Stimulated activated naive CD8-positive, alpha-beta T cell treated with anti-CD3 and anti-CD28 coated beads, Interleukin-15, Interleukin-2, amounts not matched to agents 100 ng/mL and 50 ng/mL, for 24 hours (primary cell): ENCODE data around the gene CALD1.

Experiments
- H3K27ac Mint-ChIP-seq: one replicate; pipeline ENCODE4 v1.8.0; 2021; ENCODE audit warnings: mild to moderate bottlenecking, mixed read lengths
- H3K27me3 Mint-ChIP-seq: one replicate; pipeline ENCODE4 v1.8.0; 2021; ENCODE audit warnings: mixed read lengths
- H3K36me3 Mint-ChIP-seq: one replicate; pipeline ENCODE4 v1.8.0; 2021; ENCODE audit warnings: low read depth, mixed read lengths
- H3K4me1 Mint-ChIP-seq: one replicate; pipeline ENCODE4 v1.8.0; 2021; ENCODE audit warnings: low read depth, mixed read lengths
- H3K4me3 Mint-ChIP-seq: one replicate; pipeline ENCODE4 v1.8.0; 2021; ENCODE audit warnings: mild to moderate bottlenecking, mixed read lengths
- H3K9me3 Mint-ChIP-seq: one replicate; pipeline ENCODE4 v1.8.0; 2021; ENCODE audit warnings: mixed read lengths

CALD1 gene

DNA sequence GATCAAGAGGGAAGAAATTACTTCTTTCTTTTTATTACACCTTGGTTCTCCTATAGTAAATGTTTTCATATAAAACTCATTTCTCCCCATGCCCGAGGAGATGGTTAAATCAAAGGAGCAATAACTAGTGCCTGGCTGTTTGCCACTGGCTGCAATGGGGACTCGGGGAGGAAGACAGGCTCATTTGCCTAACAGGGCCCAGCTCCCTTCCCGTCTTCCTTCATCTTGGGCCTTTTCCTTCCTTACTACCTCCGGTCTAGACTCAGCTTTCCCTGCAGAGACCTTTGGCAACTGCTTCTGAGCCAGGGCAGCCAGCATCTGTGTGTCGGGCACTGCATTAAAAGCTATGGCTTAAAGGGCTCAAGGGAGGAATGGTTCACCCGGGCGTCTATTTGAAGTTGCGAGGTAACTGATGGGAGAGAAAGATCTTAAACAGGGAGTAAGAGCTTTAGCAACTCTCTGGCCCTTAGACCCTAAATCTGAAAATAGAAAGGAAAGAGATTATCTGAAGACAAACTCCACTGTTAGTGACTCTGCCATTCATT, 63.5 kb downstream of the CALD1 start:
- Mint-ChIP-seq H3K27me3 (no peaks in the 10 kb centered on the region), H3K36me3 (no peaks in the 10 kb centered on the region), H3K27ac (no peak overlapping the region), H3K9me3 (no peaks in the 10 kb centered on the region), H3K4me3 (no peak overlapping the region), H3K4me1 (no peaks in the 10 kb centered on the region)

DNA sequence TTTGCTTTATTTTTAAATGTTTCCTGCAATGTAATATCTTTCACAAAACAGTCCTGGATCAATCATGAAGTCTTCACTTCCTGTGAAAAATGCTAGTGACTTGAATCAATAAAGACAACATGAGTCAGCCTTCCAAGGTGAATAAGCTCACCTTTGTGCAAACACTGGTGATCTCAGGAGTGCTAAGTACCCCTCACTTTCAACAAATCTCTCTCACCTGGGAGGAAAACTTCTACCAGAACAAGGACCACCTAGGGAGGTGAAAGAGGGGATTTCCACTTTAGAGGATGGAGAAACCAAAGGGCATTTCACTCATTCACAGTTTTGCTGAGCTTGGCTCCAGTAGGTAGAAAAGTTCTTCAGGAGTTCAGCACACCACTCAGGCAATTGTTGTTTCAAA, 64.8 kb downstream of the CALD1 start:
- Mint-ChIP-seq H3K4me1 (no peaks in the 10 kb centered on the region), H3K27me3 (no peaks in the 10 kb centered on the region), H3K27ac (no peak overlapping the region), H3K9me3 (no peaks in the 10 kb centered on the region), H3K4me3 (no peak overlapping the region), H3K36me3 (no peaks in the 10 kb centered on the region)

DNA sequence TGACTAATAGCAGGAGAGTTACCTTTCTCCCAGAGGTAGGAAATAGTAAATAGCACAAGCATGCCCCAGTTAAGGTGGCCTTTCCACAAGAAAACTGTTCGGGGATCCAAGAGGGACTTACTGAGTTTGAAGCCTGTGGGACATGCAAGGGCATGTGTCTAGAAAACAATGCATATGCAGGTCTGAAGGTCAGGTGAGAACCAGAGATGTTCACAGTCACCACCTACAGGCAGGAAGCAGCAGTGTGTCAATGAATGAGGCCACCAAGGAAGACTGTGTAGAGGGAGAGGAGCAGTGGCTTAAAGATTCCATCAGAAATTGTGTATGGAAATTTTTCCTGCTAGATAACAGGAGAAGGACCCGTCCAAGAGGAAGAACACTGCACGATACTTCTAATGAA, 66.0 kb downstream of the CALD1 start:
- Mint-ChIP-seq H3K27me3 (no peaks in the 10 kb centered on the region), H3K27ac (no peak overlapping the region), H3K9me3 (no peaks in the 10 kb centered on the region), H3K4me3 (no peak overlapping the region), H3K4me1 (peaks cover 2% of the 10 kb centered on the region), H3K36me3 (no peaks in the 10 kb centered on the region)

DNA sequence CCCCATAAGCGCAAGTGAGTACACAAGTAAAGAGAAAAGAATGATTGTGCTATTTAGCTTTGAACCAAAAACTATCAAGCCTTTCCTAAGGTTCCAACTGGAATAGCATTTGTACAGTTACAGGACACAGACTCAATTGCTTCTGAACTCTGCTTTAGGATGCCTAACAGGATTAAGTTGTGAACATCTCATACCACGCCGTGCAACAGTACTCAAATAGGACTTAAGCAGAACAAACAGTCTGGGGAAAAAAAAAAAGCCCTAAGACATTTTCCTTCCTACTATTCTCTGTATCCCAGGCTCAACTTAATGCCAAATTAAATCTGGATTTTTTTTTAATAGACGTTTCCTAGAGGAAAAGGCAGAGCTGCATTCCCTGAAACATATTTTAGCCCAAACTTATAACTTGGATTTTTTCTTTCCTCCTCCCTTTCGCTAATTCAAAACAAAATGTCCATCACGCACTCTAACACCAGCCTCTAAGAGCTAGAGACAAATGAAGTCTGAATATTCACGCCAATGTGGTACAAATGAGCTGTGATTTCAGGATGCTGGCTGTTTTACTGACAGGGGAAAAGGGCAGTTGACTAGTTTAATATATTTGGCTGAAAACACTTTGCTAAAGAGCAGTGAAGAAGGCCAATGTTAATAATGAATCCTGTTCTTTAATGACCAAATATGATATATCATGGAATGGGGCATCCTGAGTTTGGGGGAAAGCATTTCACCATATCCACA, 68.6 kb downstream of the CALD1 start:
- Mint-ChIP-seq H3K36me3 (no peaks in the 10 kb centered on the region), H3K27ac (no peak overlapping the region), H3K4me1 (peaks cover 9% of the 10 kb centered on the region), H3K9me3 (peaks cover 4% of the 10 kb centered on the region), H3K27me3 (no peaks in the 10 kb centered on the region), H3K4me3 (no peak overlapping the region)

DNA sequence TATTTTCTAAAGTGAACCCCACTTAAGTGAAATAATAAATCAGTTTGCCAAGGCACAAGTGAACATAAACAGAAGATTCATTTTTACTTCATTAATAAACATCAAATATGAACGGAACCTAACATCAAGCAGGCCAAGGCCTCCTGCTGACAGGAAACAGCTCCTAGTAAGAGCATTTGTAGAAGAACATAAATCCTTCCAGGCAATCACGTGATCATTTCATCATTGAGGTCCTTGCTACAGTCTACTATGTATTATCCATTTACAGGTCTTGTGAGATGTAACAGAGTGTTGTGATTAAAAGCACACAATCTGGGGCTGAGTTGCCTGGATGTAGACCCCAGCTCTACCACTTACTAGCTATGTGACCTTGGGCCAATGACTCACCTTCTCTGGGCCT, 70.6 kb downstream of the CALD1 start:
- H3K9me3 Mint-ChIP-seq: peaks cover 4% of the 10 kb centered on the region
- no peaks in the 10 kb centered on the region for H3K27me3 Mint-ChIP-seq
- no peak overlapping the region for H3K27ac Mint-ChIP-seq
- H3K36me3 Mint-ChIP-seq: no peaks in the 10 kb centered on the region
- no peak overlapping the region for H3K4me3 Mint-ChIP-seq
- peaks cover 15% of the 10 kb centered on the region for H3K4me1 Mint-ChIP-seq

DNA sequence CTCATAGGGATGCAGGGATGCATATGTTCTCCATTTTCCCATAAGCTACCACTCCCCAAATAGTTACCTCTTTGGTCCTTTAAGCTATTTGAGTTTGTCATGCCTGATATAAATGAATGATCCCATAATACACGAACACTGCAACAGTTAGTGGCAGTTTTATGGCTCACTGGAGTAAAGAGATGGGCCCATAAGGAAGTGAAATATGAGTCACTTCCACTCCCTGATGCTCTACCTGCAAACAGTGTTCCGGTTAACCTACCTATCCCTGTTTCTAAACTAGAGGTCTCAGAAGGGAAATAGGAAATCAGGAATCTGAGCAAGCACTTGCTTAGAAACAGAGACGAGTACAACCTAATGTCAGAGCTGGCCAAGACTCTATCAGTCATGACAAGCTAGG, 71.7 kb downstream of the CALD1 start:
- no peaks in the 10 kb centered on the region for H3K36me3 Mint-ChIP-seq

DNA sequence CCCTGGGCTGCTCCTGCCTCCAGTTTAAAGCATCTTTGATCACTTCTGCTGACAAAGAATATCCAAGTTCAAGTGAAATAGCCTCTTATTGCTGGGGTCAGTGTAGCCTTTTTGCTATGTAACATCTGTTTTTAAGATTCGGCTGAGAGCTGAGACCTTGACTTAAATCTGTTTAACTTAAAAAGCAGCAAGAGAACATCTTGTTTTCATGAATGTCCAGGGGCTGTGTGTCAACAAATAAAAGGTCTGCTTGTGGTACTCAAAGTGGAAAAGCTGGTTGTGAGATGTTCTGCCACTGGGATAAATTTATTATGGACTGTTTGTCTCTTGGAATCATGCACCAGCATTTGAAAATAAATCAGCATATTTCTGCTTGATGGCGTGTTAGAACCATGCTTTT, 73.2 kb downstream of the CALD1 start:
- peaks cover 33% of the 10 kb centered on the region for H3K4me1 Mint-ChIP-seq

More for the DNA sequence above, 71.7 kb downstream of the CALD1 start:
- Mint-ChIP-seq H3K4me1 (peaks cover 26% of the 10 kb centered on the region), H3K9me3 (peaks cover 4% of the 10 kb centered on the region), H3K27ac (no peak overlapping the region), H3K27me3 (no peaks in the 10 kb centered on the region), H3K4me3 (no peak overlapping the region)

DNA sequence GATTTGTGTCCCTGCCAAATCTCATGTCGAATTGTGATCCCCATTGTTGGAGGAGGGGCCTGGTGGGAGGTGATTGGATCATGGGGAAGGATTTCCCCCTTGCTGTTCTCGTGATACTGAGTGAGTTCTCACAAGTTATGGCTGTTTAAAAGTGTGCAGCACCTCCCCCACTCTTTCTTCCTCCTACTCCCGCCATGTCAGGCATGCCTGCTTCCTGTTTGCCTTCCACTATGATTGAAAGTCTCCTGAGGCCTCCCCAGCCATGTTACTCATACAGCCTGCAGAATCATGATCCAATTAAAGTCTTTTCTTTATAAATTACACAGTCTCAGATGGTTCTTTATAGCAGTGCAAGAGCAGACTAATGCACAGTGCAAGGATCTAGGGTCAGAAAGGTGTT, 75.4 kb downstream of the CALD1 start:
- Mint-ChIP-seq H3K9me3 (peaks cover 4% of the 10 kb centered on the region), H3K4me1 (peaks cover 33% of the 10 kb centered on the region), H3K36me3 (no peaks in the 10 kb centered on the region), H3K4me3 (no peak overlapping the region), H3K27me3 (no peaks in the 10 kb centered on the region), H3K27ac (no peak overlapping the region)

More for the DNA sequence above, 73.2 kb downstream of the CALD1 start:
- Mint-ChIP-seq H3K9me3 (peaks cover 4% of the 10 kb centered on the region), H3K27ac (no peak overlapping the region), H3K4me3 (no peak overlapping the region), H3K36me3 (no peaks in the 10 kb centered on the region), H3K27me3 (no peaks in the 10 kb centered on the region)

DNA sequence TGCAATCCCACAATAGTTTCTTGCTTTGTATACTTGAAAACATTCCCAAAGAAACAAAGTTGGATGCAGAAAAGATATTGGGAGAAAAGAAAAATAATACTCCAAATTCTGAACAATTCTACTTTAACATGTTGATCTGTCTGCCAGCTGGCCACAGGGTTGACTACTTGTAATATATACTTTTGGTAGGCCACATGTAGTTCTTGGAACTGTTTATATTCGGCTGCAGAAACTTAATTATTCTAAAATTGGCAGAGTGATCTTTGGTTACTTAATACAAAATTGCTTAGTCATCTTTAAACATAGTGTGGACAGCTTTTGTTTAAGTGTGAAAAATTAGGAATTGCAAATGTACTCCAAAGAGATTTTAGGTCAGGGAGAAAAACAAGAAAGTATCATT, 76.0 kb downstream of the CALD1 start:
- peaks cover 4% of the 10 kb centered on the region for H3K9me3 Mint-ChIP-seq

DNA sequence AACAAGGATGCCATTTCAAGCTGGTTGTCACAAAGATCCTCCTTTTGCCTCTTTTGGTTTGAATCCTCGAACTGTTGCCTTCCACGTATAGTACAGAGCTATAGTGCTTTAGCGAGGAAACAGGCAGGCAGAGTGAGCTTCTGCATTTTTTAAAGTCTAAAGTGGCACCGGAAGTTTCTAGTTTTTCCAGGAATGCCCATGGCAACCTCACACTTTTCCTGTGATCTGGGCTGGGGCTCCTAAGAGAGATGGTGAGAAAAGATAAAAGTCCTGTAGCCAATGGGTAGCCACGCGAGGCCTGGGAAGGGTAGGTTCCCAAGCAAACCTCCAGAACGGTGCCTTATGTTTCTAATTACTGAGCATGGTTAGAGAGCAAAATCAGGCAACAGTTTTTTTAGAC, 76.7 kb downstream of the CALD1 start:
- Mint-ChIP-seq H3K9me3 (no peaks in the 10 kb centered on the region), H3K27me3 (no peaks in the 10 kb centered on the region), H3K4me1 (peaks cover 24% of the 10 kb centered on the region), H3K27ac (peak overlapping the region; percentile 18), H3K36me3 (no peaks in the 10 kb centered on the region), H3K4me3 (no peak overlapping the region)

More for the DNA sequence above, 76.0 kb downstream of the CALD1 start:
- H3K4me1 Mint-ChIP-seq: peaks cover 31% of the 10 kb centered on the region
- no peaks in the 10 kb centered on the region for H3K36me3 Mint-ChIP-seq
- no peaks in the 10 kb centered on the region for H3K27me3 Mint-ChIP-seq
- H3K4me3 Mint-ChIP-seq: no peak overlapping the region
- no peak overlapping the region for H3K27ac Mint-ChIP-seq

DNA sequence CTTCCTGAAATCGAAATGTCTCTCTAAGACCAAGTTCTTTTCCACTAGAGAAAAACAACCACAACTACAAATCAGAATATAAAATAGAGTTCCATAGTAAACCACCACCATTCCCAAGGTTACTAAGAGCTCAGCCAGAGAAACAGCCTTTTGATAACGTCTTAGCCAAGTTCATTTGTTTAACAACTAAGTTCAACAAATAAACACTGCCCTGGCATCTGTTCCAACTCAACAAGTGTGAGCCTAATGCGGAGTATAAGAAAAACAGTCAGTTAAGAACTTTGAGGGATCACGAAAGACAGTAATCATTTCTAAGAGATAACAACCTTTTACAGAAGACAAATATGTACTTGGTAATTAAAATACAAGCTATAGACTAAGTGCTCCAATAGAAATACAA, 77.3 kb downstream of the CALD1 start:
- H3K4me1 Mint-ChIP-seq: peaks cover 24% of the 10 kb centered on the region
- no peaks in the 10 kb centered on the region for H3K36me3 Mint-ChIP-seq
- no peak overlapping the region for H3K27ac Mint-ChIP-seq
- no peaks in the 10 kb centered on the region for H3K27me3 Mint-ChIP-seq
- H3K9me3 Mint-ChIP-seq: no peaks in the 10 kb centered on the region
- no peak overlapping the region for H3K4me3 Mint-ChIP-seq

DNA sequence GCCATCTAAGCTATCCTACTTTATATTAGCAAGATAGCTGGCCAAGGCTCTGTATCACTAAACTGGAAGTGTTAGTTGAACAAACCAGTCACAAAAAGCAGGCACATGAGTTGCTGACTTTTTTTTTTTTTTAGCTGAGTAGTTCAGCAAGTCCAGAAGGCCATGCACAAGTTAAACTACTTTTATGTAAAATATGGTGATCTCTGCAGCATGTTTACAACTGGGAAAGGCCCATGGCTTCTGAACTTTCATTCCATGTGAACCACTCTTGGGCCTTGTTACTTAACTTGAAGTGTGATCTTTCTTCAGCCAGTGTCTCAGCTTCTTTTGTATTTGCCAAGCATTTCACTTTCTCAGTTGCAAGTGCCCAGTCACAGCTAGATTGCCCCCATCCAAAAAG, 78.5 kb downstream of the CALD1 start:
- H3K36me3 Mint-ChIP-seq: no peaks in the 10 kb centered on the region
- no peaks in the 10 kb centered on the region for H3K27me3 Mint-ChIP-seq
- H3K9me3 Mint-ChIP-seq: no peaks in the 10 kb centered on the region
- H3K4me1 Mint-ChIP-seq: peaks cover 24% of the 10 kb centered on the region
- no peak overlapping the region for H3K27ac Mint-ChIP-seq
- no peak overlapping the region for H3K4me3 Mint-ChIP-seq

DNA sequence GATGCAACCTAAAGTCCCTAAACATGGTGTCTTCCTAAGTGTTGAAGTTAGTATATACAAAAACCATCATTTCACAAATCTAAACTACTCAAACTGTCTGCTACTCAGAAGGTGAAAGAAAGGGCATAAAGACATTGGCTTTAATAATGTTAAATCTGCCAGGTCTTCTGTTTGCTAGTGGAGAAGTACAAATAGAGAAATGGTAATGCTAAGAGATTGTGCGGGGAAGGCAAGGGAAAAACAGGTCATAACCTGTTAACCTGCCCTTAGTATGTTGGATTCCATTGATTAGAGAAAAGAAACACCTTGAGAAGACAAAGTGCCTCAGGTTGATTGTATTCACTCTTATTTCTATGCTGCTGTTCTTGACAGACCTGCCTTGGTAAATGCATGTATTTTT, 80.3 kb downstream of the CALD1 start:
- Mint-ChIP-seq H3K4me3 (no peak overlapping the region), H3K9me3 (no peaks in the 10 kb centered on the region), H3K27ac (no peak overlapping the region), H3K4me1 (peaks cover 24% of the 10 kb centered on the region), H3K36me3 (no peaks in the 10 kb centered on the region), H3K27me3 (no peaks in the 10 kb centered on the region)

DNA sequence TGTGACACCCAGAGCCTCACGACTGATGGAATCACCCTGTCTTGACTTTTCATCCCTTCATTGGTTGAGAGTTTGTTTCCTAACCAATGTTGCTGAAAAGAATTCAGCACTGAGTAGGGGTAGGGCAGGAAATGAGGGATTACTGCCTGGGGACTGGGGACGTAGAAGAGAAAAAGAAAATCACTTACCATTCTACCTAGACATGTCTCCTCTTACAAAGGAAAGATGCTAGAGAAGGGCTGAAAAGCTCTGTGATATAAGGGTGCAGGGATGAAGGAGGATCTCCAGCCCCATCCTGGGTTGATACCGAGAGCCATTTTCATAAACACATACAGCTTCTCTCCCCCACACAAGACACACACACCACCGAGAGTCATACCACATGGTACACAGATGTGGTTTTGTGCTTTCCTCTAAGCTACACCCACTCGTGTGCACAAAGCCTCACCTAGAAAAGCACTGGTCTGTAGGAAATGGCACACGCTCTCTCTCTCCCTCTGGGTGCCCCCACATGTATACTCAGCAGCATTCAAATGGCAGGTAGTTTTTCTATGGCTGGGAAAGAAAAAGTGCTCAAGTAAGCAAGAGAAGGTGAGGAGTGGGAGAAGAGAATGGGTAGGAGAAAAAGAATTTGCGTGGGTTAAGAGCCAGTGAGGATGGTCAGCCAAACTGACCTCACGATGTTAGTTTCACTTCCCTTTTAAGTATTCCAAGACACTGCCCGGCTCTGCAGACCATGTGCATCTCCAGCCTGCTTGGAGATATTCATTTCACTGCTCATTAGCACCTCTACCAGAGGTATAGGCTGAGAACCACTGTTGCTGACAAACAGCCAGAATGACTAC, 85.8 kb downstream of the CALD1 start:
- H3K4me3 Mint-ChIP-seq: peak overlapping the region; percentile 50
- H3K4me1 Mint-ChIP-seq: peaks cover 16% of the 10 kb centered on the region
- peak overlapping the region; percentile 47 for H3K27ac Mint-ChIP-seq
- no peaks in the 10 kb centered on the region for H3K36me3 Mint-ChIP-seq
- no peaks in the 10 kb centered on the region for H3K9me3 Mint-ChIP-seq
- H3K27me3 Mint-ChIP-seq: no peaks in the 10 kb centered on the region

DNA sequence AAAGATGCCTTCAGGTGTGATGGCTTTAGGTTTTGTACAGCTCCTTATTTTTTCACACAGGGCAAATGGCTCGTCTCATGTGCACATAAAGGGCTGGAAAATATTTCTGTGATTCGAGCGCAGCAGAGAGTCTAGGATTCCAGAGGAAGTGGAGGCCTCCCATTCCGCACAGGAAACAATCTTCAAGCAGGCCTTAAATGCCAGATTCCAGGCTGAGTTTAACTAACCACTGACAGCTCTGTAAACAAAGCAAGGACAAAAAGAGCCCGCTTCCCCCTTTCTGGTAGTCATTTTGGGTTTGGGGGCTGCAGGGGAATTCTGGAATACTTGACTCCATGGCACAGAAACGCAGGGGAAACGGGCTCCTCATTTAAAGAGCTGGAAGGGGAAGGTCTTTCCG, 87.2 kb downstream of the CALD1 start:
- Mint-ChIP-seq H3K27ac (no peak overlapping the region), H3K4me1 (peaks cover 16% of the 10 kb centered on the region), H3K27me3 (no peaks in the 10 kb centered on the region), H3K4me3 (no peak overlapping the region), H3K36me3 (no peaks in the 10 kb centered on the region), H3K9me3 (no peaks in the 10 kb centered on the region)
